Measurements from ENCODE around the gene CDK14. TPM values are rescaled to one million over a fixed set of nuclear protein-coding genes. Genes with fewer than 3 reads are reported as not detected.

CDK14 gene
- total and polyA plus RNA-seq, 11 donors: 2.9 to 37.7 (median 21.3) TPM

GRCh38 chr7:90838799-90839198 is 242.7 kb downstream of the CDK14 start:
- H3K9me3 ChIP-seq: peaks cover 0 to 26% (median 5%) of the 10 kb centered on the region in 12 donors
- H3K27ac ChIP-seq: no peak overlapping the region
- ATAC-seq (no peak), DNase-seq (no peak)
- no peak for TF ChIP-seq POLR2A (IDR thresholded peaks at IDR 0.05)
- TF ChIP-seq, protein P1, sequence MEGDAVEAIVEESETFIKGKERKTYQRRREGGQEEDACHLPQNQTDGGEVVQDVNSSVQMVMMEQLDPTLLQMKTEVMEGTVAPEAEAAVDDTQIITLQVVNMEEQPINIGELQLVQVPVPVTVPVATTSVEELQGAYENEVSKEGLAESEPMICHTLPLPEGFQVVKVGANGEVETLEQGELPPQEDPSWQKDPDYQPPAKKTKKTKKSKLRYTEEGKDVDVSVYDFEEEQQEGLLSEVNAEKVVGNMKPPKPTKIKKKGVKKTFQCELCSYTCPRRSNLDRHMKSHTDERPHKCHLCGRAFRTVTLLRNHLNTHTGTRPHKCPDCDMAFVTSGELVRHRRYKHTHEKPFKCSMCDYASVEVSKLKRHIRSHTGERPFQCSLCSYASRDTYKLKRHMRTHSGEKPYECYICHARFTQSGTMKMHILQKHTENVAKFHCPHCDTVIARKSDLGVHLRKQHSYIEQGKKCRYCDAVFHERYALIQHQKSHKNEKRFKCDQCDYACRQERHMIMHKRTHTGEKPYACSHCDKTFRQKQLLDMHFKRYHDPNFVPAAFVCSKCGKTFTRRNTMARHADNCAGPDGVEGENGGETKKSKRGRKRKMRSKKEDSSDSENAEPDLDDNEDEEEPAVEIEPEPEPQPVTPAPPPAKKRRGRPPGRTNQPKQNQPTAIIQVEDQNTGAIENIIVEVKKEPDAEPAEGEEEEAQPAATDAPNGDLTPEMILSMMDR (IDR thresholded peaks at IDR 0.05): no peak
- intact Hi-C loops (cut with DNase I): no loop called here
- H3K36me3 ChIP-seq: no peaks in the 10 kb centered on the region
- H3K4me1 ChIP-seq: peaks cover 0 to 18% (median 3%) of the 10 kb centered on the region in 12 donors
- no peak overlapping the region for H3K4me3 ChIP-seq
- no peaks in the 10 kb centered on the region for H3K27me3 ChIP-seq
- 93 to 96% (median 94%) methylated on average over 8 of the region's 8 CpGs for WGBS, 4 donors

DNA sequence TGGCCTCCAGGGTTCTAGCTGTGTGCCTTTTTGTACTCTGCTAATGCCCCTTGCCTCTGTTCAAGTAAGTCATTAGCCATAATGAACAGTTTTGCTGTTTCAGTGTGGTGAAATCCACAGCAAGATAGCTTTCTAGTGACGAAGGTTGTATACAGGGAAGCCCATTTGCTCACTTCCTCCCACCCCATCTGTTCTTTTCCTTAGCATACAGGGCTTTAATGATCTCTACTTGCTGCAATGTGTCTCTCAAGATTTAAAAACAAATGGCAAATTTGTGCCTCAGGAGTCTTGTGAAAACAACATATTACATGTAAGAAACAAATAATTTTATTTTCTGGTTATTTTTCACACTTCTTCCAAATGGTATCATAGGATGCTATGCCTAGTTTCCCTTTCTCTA is 243.2 kb downstream of the CDK14 start:
- 74 to 95% (median 76%) methylated on average over 1 of the region's 1 CpG for WGBS, 4 donors
- no peak overlapping the region for H3K4me3 ChIP-seq
- intact Hi-C loops (cut with DNase I): no loop called here
- peaks cover 0 to 19% (median 3%) of the 10 kb centered on the region in 12 donors for H3K4me1 ChIP-seq
- no peak overlapping the region for H3K27ac ChIP-seq
- no peaks in the 10 kb centered on the region for H3K27me3 ChIP-seq
- H3K9me3 ChIP-seq: peaks cover 0 to 26% (median 5%) of the 10 kb centered on the region in 12 donors
- TF ChIP-seq POLR2A (IDR thresholded peaks at IDR 0.05): no peak
- TF ChIP-seq, protein P1 (IDR thresholded peaks at IDR 0.05): no peak
- H3K36me3 ChIP-seq: no peaks in the 10 kb centered on the region
- ATAC-seq: no peak
- no peak for DNase-seq

GRCh38 chr7:90839727-90840291 is 243.7 kb downstream of the CDK14 start:
- peaks cover 0 to 26% (median 5%) of the 10 kb centered on the region in 12 donors for H3K9me3 ChIP-seq
- H3K27me3 ChIP-seq: no peaks in the 10 kb centered on the region
- H3K4me1 ChIP-seq: peaks cover 0 to 19% (median 3%) of the 10 kb centered on the region in 12 donors
- TF ChIP-seq POLR2A (IDR thresholded peaks at IDR 0.05): no peak
- TF ChIP-seq, protein P1 (IDR thresholded peaks at IDR 0.05): no peak
- H3K4me3 ChIP-seq: no peak overlapping the region
- 90 to 94% (median 92%) methylated on average over 3 of the region's 3 CpGs for WGBS, 4 donors
- no peaks in the 10 kb centered on the region for H3K36me3 ChIP-seq
- H3K27ac ChIP-seq: no peak overlapping the region
- no peak for DNase-seq
- no peak for ATAC-seq
- intact Hi-C loops (cut with DNase I): no loop called here

GRCh38 chr7:90841759-90842429 is 245.8 kb downstream of the CDK14 start:
- H3K9me3 ChIP-seq: peaks cover 0 to 26% (median 5%) of the 10 kb centered on the region in 12 donors
- ATAC-seq (no peak), DNase-seq (no peak)
- no peak overlapping the region for H3K4me3 ChIP-seq
- WGBS, 4 donors: 75 to 79% (median 77%) methylated on average over 4 of the region's 4 CpGs
- peaks cover 0 to 26% (median 3%) of the 10 kb centered on the region in 12 donors for H3K4me1 ChIP-seq
- no peak overlapping the region for H3K27ac ChIP-seq
- TF ChIP-seq POLR2A (IDR thresholded peaks at IDR 0.05): no peak
- TF ChIP-seq, protein P1 (IDR thresholded peaks at IDR 0.05): no peak
- no peaks in the 10 kb centered on the region for H3K36me3 ChIP-seq
- H3K27me3 ChIP-seq: no peaks in the 10 kb centered on the region
- intact Hi-C loops (cut with DNase I): no loop called here

Data from heart left ventricle (tissue), 16 donors.